ENCODE measurements around the gene PTPN6. TPM values are rescaled to one million over a fixed set of nuclear protein-coding genes. Genes with fewer than 3 reads are reported as not detected.

PTPN6 gene
- total RNA-seq, 4 donors from 2014 or later, result 19.8 to 42.3 (median 35.9) TPM

GRCh38 chr12:6943389-6943721, 7.8 kb upstream of the PTPN6 start:
- DNase-seq (ENCODE audit: low spot score) (no peak), ATAC-seq (ENCODE audit: low FRiP score) (peak; percentile 37)
- TF ChIP-seq CTCF (IDR thresholded peaks at IDR 0.05), result no peak

GRCh38 chr12:6943722-6944380, 7.3 kb upstream of the PTPN6 start, which contains the start of the genes C12orf57 and RNU7-1:
C12orf57 (plus strand) TSS chr12:6944022; CDS start chr12:6944122, 100 bp downstream.
RNU7-1 (plus strand) TSS chr12:6943816.
- ATAC-seq (ENCODE audit: low FRiP score), result peak; percentile 51
- no peak for TF ChIP-seq CTCF (IDR thresholded peaks at IDR 0.05)
- no peak for DNase-seq (ENCODE audit: low spot score)

- ATAC-seq (ENCODE audit: low FRiP score), result peak; percentile 65
- peak; percentile 74 for DNase-seq (ENCODE audit: low spot score)
- peak in 2 of 3 donors; percentile 23 to 42 for TF ChIP-seq CTCF (IDR thresholded peaks at IDR 0.05)
Measured at GRCh38 chr12:6944381-6945186, 6.6 kb upstream of the PTPN6 start.

GRCh38 chr12:6945613-6946012, 5.5 kb upstream of the PTPN6 start:
- no peak for ATAC-seq (ENCODE audit: low FRiP score)
- no peak for DNase-seq (ENCODE audit: low spot score)
- no peak for TF ChIP-seq CTCF (IDR thresholded peaks at IDR 0.05)

GRCh38 chr12:6946033-6946919, 4.9 kb upstream of the PTPN6 start:
- peak; percentile 57 for ATAC-seq (ENCODE audit: low FRiP score)

More at GRCh38 chr12:6946033-6946919, 4.9 kb upstream of the PTPN6 start:
- TF ChIP-seq CTCF (IDR thresholded peaks at IDR 0.05), result no peak
- no peak for DNase-seq (ENCODE audit: low spot score)

All from omental fat pad (tissue), 4 donors.